Right lobe of liver (tissue), 4 donors: ENCODE results near the gene SMS.

Experiments used
- POLR2A ChIP-seq: fragments of 450-650 bp; IDR thresholded peaks from one replicate; pipeline ENCODE4 v1.6.1; 2017; ENCODE audit warnings: antibody characterized with exemption, mild to moderate bottlenecking
- TF ChIP-seq, protein P1 (sequence below), 4 donors: fragments of 200-600 bp in 3 of 4; fragments of 450-650 bp in 1 of 4; IDR thresholded peaks; one replicate each; pipeline versions ENCODE4 v1.5.1 to v1.8.0; 2016 to 2022; ENCODE audit warnings: antibody characterized with exemption in 4 of 4, mild to moderate bottlenecking in 2 of 4
- donor health status: DM: no; HTN: no; CAD: no.
- donor health status: DM: no; HTN: no; CAD: no.
- donor health status: DM: no; HTN: yes; CAD: no.

DNA sequence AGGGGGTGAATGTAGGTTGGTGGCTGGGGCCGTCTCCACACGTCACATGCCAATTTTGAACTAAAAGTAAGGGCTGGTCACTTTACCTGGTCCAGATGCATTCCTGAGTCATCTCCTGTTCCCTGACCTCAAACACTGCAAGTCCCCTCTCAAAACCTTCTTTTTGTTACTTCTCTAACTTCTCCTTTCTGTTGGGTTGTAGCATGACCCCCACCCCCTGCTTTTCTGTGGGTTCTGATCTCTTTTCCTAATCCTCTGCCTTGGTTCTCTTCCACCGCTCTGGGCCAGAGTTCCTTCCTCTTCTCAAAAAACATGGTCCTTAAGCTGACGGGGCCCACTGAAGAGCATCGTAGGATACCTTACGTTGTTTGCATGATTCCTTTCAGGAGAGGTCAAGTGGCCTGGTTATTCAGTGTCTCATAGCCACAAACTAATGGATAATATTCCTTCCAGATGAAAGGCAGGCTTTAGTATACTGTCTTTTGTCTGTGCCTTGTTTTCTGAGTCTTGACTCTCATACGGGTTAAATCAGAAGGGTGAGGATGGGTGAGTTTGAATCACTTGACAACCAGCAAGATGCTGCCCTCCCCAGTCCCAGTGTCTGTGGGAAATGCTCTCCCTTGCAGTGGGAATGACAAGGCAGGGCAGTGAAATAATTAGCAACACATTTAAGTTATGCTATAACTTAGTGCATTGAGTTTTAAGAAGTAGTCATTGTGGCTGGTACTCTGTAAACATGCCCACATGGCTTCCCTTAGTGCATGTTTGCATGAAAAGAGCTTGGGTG is 15.1 kb downstream of the SMS start:
- TF ChIP-seq, protein P1, sequence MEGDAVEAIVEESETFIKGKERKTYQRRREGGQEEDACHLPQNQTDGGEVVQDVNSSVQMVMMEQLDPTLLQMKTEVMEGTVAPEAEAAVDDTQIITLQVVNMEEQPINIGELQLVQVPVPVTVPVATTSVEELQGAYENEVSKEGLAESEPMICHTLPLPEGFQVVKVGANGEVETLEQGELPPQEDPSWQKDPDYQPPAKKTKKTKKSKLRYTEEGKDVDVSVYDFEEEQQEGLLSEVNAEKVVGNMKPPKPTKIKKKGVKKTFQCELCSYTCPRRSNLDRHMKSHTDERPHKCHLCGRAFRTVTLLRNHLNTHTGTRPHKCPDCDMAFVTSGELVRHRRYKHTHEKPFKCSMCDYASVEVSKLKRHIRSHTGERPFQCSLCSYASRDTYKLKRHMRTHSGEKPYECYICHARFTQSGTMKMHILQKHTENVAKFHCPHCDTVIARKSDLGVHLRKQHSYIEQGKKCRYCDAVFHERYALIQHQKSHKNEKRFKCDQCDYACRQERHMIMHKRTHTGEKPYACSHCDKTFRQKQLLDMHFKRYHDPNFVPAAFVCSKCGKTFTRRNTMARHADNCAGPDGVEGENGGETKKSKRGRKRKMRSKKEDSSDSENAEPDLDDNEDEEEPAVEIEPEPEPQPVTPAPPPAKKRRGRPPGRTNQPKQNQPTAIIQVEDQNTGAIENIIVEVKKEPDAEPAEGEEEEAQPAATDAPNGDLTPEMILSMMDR (IDR thresholded peaks at IDR 0.05), result no peak
- TF ChIP-seq POLR2A, result no peak
